ENCODE results near the gene SLC6A6.
"Not testable (repeated sequence)": the region's sequence is repeated elsewhere in the genome, so short reads cannot be mapped to it uniquely, and the experiment has no call there.

Gene SLC6A6

DNA sequence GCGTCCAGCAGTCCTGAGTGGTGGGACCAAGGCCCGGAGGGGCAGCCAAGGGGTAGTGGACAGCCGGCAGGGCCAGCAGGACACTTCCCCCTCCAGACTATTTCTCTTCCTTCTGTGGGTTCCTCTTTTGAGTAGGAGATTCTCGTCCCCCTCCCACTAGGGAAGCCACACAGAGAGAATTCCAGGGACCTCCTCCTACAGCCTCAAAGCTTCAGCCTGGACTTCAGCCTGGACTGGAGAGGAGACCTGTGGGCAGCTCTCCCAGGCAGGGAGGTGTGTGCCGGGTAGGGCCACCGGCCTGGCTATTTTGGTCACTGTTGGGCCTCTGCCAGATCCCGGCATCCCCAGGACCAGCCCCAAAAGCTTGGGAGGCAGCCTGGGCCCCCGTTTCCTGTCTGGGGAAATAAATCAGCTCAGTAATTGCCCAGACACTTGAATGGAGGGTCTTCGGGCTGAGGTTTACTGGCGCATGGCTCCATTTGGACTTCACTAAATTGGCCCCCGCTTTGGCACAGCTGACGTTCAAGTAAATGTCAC lies 1.3 kb downstream of the SLC6A6 start:
- DNase-seq, result peak; percentile 8

DNA sequence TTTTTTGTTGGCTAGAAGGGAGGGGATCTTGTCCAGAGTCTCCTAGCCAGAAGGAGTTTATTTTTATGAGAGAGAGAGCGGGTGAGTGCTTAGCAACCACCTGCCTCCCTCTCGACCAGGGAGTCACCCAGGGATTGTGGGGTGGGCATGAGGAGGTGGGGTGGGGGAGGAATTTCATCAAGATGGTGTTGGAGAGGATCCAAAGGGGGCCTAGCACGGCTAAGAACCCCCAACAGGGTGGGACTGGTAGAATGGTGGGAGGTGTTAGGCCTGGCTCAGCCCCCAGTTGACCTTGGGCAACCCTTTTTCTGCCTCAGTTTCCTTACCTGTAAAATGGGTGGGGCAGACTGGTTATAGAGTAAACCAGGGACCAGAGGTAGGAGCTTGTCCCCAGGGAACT lies 1.8 kb downstream of the SLC6A6 start:
- DNase-seq, result no peak

DNA sequence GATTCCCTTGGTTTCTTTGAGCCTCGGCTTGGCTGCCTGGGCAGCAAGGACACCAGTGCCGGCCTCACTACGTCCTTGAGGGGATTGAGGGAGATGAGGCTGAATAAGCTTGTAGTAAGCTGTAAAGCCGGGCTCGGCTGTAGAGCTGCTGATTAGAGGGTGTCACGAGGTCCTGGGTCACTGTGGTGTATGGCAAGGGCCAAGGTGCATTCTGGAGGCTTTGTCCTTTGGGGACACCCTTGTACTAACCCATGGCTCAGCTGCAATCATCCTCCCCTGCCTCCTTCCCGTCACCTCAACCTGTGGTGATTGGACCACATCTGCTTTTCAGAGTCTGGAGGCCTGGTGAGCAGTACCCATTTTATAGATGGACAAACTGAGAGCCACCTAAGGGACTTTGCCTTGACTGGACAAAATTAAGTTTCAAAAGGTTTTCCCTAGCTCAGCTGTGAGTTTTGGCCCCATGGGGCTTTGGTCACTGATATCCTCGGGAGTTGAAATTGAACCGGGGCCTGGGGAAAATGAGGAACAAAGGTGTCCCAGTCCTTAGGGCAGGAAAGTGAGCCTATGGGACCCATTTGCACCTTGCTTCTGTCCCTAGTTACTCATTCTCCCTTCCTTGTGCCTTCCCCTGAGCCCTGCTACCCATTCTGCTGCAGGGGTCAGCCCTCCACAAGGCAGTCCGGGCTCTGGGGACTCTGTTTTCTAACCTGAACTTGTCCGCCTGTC lies 2.4 kb downstream of the SLC6A6 start:
- no peak for DNase-seq

DNA sequence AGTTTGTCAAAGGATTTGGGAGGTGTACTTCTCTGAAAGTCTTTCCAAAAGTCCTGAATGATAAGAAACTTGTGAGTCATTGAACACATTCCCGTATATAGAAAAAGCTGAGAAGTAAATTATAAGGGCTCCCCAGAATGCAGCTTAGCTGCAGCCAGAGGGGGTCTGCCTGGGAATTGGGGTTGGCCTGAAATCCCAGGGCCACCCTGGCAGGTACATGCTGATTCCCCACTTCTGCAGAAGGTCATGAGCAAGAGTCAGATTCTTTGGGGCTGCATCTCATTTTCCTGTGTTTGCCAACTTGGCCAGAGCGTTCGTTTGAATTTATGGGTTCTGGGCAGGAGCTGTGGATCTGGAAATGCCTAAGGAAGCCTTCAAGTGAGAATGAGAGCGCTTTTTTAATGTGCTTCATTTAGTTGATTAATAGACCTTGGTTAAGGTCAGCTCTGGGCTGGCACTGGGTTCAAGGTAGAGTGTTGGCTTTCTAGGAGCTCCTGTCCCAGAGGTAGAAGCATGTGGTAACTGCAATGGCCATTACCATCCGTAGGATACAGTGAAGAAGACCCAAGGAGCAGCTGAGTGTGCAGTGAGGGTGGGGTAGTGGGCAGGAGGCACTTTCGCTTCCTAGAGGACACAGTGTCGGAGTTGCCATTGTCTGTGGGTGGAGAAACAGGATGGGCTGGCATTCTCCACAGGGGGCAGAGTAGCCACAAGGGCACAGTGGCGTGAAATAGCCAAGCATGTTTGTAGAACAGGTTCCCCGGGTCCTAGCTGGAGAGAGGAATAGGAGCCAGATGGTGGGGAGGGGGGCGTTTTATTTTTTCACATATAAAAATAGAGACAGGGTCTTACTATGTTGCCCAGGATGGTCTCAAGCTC lies 3.2 kb downstream of the SLC6A6 start:
- no peak for DNase-seq

DNA sequence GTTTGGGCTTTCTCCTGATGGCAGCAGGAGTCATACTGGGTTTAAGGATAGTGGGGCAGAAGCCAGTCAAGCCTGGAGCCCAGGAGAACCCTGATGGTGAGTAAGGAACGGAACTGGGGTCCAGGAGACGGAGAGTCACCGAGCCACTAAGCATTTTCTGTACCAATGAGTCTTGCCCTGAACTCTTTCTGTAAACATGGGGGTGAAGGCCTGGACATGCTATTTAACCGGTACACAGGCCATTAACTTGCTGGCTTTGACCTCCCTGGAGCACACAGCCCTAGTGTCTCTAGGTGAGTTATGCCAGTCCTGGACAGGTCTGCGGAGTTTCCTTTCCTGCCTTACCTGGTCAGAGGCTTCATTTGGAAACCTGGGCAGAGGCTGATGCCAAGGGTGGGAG lies 3.9 kb downstream of the SLC6A6 start:
- no peak for DNase-seq

DNA sequence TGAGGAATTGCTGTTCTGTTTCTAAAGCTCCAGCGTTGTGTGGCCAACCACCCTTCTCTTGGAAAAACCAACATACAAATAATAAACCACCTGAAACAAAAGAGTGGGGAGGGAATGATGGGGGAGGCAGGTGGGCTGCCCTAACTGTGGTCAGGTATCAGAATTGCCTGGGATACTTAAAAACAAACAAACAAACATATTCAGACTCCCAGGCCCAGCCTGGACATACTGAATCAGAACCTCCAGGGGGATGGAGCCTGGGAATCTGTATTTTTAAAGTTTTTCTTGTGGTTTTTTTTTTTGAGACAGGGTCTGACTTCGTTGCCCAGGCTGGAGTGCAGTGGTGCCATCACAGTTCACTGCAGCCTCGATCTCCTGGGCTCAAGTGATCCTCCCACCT lies 4.4 kb downstream of the SLC6A6 start:
- no peak for DNase-seq

DNA sequence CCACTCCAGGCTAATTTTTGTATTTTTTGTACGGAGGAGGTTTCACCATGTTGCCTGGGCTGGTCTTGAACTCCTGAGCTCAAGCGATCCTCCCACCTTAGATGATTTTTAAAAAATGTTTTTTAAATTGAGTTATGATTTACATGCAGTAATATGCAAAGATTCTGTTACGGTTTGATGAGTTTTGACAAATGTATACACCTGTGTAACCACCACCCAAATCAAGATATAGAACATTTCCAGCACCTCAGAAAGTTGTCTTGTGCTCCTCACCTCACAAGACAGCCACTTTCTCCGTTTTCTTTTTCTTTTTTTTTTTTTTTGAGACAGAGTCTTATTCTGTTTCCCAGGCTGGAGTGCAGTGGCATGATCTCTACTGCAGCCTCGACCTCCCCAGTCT lies 4.8 kb downstream of the SLC6A6 start:
- DNase-seq, result no peak

DNA sequence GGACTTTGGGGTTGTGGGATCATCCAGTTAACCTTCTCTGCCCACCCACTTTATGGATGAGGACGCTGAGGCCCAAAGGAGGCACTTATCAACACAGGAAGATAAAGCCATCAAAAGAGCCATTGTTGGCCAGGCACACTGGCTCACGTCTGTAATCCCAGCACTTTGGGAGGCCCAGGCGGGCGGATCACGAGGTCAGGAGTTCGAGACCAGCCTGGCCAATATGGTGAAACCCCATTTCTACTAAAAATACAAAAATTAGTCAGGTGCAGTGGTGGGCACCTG lies 7.3 kb downstream of the SLC6A6 start:
- DNase-seq, result not testable (repeated sequence)

DNA sequence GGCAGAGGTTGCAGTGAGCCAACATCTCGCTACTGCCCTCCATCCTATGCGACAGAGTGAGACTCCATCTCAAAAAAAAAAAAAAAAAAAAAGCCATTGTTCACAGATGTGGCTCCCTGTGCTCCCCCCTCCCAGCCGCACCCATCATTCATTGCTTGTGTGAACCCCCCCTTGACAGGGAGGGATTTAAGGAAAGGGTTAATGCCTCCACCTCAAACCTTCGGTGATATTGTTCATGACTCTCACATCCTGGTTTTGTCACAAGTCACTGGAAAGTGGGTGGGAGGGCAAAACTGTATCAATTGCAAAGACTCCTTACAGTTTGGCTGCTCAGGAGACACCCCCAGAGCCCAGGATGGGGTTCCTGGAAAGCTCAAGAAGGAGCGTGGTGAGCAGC lies 7.7 kb downstream of the SLC6A6 start:
- DNase-seq, result no peak

DNA sequence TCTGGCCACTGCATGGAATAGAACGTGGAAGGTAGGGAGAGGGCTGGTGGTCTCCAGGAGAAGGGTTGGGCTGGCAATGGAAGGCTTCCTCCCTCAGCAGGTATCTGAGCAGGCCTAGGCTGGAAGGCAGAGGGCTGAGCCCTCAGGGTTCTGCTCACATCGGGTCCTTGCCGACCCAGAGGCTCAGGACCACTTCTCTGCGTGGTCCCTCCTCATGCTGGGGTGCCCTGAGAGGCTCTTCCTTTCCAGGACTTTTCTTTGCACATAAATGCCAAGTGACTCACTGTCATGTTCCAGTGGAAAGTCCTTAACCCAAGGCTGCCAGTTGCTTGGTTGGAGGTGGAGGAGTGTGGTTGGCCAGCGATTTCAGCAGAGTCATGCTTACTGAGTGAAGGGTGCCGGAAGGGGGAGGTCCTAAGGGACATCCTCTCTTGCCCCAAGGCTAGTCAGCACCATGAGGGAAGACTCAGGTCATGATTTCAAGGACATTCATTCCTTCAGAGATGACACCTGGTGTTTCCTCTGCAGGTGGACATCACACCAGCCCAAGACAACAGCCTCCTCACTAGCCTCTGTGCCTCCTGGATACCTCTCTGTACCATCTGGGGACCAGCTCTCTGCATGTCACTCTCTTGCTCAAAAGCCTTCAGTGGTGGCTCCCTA lies 8.2 kb downstream of the SLC6A6 start:
- DNase-seq, result peak; percentile 77

DNA sequence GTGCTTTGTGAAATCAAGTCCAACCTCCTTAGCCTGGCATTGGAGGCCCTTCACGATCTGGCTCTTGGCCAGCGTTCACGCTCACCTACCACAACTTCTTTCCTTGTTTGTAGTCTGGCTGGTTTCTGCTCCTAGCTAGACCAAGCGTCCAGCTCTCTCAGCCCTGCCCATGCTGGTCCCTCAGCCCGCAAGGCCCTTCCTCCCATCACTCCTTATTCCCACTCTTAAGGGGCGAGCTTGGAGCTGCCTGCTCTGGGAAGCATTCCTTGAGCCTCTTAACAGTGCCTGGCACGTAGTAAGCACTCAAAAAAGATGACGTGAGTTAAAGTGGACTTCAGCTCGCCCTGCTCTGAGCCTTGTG lies 8.7 kb downstream of the SLC6A6 start:
- DNase-seq, result no peak

DNA sequence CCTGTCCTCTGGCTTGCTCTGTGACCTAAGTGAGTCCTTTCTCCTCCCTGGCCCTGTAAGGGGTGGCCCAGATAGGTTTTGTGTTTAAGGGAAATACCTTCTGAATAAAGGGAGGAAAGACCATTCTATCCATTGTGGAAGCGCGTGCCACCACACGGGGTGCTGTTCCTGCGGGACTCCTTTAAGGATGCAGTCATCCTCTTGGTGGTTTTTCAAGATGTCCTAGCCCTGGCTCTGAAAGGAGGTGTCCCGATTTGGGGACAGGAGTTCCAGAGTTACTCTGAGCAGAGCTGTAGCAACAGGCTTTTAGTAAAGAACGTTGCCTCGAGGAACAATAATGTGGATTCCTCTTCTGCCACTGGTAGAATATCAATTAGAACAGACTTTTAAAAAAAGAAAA lies 9.6 kb downstream of the SLC6A6 start:
- peak; percentile 10 for DNase-seq

DNA sequence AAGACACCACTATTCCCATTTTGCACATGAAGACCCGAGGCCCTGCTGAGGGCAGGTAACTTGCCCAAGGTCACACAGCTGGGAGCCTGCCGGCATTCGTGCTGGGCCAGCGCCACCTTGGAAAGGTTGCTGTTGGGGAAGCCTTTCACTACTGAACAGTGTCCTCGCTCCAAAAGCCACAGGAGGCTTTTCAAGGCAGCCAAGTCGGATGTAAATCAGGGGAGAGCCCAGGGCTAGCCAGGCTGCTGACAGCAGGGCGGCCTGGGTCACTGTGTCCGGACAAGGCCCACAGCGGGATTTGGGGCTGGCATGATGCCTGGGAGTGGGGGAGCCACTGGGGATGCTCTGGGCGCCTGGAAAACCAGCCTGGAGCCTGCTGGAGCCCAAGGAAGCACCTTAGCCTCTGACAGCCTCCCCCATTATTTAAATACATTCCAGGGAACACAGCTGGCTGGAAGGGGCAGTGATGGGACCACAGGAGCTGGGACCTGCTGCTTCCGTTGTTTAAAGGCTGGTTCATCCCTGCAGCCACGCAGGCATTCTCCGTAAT lies 10.5 kb downstream of the SLC6A6 start:
- DNase-seq, result no peak

DNA sequence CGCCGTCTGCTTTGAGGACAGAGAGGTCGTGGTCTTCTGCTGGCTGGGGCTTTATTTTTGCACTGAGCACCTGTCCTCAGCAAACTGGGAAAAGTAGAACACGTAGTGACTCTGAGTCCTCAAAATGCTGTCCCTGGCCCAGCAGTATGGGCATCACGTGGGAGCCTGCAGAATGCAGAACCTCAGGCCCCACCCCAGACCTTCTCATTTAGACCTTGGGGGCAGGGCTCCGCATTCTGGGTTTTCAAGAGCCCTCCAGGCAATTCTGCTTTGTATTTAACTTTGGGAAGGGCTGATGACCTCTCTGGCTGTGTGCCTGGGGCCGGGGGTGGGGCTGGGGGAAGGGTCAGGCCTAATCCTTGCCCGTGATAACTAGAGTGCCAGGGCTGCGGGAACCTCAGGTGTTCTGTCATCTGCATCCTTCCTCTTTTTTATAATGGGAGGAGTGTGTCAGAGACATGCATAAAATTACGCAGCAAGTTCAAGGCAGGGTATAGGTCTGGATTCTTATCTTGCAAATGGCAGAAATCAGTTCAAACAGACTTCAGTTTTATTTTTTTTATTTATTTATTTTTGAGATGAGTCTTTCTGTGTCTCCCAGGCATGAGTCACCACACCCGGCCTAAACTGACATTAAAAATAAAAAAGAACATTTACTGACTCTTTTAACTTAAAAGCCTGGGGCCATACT lies 11.1 kb downstream of the SLC6A6 start:
- peak; percentile 57 for DNase-seq

DNA sequence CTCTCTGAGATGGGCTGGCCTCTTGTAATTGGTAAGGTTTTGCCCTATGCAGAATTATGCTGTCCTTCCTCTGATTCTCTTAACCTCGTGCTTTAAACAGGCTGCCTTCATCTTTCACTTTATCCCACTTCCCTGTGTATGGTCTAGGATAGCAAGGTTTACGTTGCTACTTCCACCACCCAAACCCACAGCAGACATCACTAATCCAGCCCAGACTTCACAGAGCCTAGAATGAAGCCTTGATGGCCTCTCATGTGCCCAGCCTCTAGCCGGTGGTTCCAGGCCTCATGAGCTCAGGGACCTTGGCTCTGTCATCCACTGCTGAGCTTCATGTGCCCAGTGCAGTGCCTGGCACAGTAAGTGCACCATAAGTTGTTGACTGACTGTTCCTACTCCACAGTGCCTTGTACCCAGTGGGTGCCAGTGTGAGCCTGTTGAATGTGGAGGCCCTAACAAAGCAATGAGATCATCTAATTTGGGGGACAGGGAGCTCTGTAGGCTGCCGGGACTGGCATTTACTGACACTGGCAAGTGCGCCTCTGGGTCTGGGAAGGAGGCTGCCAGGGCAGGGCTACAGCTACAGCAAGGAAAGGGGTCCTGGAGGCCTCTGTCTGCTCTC lies 12.5 kb downstream of the SLC6A6 start:
- no peak for DNase-seq

DNA sequence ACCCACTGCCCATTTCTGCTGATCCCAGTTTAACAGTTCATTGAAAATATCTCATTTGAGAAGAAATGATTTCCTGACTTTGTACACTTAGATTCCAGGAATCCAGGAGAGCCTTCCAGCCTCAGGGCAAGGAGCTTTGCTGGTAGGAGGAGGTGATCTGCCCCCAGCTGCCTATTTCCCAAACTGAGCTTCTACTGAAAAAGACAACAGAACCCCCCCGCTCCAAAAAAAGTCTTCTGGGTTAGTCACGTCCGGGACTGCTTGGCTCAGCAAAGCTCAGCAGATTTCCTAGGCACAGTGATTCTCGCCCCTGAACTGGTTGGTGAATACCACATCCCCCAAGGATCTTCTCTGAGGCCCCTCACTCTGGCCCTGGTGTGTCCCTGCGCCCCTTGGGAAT lies 13.1 kb downstream of the SLC6A6 start:
- no peak for DNase-seq

DNA sequence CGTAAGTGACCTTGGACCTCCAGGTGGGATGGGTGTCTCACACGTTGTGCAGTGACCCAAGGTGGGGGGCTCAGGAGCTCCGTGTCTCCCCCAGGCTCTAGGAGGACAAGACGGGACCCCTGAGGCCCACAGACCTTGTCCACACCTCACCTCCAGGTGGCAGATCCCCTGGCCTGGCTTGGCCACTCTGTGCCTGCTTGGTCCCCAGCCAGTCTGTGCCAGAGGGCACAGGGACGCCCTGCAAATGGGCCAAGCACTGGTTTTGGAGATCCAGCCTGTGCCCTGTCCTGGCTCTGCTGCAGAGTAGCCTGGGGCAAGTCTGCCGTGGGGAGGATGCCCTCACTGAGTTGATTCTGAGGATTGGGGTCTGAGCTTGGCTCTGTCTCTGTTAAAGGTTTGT lies 14.0 kb downstream of the SLC6A6 start:
- no peak for DNase-seq

DNA sequence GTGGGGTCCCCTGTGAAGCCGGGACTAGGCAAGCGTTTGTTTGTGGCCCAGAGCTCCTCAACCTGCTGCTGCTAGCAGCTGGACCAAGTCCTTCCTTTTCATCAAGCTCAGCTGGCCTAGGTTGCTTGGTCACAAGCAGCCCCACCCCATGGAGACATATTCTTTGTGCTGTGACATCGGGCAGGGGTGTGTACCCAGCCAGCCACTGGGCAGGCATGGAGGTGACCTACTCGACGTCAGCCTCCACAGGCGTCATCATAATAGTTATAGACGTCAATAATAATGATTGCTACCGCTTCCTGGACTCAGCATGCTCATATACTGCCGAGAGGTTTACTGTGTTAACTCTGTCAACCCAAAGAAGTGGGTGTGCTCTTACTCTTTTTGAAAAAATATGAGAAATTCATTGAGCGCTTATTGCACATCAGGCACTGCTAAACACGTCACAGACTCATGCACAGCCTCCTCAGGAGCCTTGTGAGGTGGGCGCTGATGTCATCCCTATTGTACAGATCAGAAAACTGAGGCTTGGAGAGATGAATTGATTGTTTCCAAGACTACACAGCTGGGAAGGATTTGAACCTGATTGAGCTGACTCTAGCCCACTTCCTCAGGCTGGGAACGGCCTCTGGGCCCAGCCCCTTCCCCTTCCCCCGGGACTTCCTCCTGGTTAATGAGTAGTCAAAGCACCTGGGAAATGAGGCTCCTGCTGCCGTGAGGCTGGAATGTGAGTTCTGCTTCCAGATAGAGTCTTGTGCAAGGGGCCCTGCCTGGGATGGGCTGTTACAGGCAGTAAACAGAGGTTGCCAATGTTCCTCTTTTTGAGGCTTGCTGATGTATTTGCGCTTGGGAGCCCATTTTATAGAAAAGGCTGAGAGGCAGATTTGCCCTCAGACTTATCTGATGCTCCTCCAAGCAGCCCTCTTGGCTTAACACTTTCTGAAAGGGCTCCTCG lies 16.2 kb downstream of the SLC6A6 start:
- DNase-seq, result no peak

DNA sequence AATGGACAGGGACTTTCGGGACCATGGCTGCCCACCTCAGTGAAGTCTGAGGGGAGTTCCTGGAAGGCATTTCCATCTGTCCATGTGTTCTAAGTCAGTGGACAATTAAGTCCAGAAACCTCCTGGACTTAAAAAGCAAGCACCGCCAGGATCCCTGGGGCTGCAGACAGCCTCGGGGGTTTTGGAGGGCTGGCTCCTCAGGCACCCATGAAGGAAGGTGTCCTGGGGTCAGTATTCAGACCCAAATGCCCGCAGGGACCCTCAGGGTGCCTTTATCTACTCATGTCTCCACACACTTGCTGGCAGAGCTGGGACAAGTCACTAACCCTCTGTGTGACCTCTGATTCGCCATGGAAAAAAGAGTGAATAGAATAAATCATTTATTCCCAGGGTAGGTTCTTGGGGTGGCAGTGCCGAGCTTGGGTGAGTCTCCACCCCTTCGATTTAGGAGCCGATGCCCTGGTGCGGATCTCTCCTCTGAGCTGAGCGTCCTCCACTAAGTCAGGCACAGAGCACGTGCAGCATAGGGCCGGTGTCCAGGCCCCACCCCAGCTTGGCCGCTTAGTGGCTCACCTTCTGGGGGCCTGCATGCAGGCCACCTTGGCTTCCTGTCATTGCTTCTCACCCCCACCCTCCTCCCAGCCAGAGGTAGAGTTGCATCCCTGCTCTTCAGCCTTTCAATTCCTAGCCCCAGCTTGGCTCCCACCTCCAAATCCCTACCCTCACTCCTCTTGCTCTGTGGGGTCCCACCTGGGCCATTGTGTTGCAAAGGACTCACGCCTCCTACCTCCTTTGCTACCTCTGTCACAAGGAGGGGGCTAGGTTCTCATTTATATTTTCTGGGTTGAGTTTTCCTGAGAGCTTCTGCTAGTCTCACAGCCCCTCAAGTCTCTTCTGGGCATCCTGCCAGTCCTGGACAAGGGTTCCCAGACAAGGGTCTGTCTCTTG lies 19.9 kb downstream of the SLC6A6 start:
- no peak for DNase-seq

DNA sequence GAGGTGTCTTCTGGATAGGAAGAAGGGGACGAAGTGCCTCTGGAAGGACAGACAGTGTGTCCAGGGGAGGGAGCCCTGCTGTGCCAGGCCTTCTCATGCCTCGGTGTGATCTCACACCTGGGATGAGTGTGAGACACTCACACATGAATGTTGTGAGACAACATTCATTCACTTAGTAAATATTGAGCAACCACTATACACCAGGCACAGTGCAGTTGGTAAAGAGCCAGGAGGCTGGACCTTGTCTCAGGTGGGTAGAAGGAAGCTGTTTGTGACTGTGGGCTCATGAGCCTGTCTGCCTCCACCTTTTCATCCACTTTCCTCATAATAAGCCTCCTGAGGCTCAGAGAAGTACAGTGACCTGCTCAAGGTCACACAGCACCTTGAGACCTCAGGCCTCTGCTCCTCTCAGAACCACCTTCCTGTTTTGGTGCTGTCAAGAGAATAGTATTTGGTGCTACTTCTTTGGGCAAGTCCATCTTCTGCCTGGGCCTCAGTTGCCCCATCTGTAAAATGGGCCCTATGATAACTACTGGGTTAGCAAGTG lies 20.9 kb downstream of the SLC6A6 start:
- no peak for DNase-seq
